H9 (cell line): ENCODE data around the gene RSU1. TPM values are rescaled to one million over a fixed set of nuclear protein-coding genes. Genes with fewer than 3 reads are reported as not detected.

Experiments used
- DNase-seq: peaks from one replicate; pipeline ENCODE4 v3.0.0-alpha.2; 2017
- H2AFZ ChIP-seq: one replicate; pipeline ENCODE4 v1.6.1; 2013; ENCODE audit warnings: mild to moderate bottlenecking, low read length, control low read depth, moderate library complexity
- H2AK5ac ChIP-seq: 2 replicates; pipeline ENCODE4 v1.6.1; 2013; ENCODE audit warnings: low read length, control low read depth, mixed read lengths; ENCODE audit not compliant: insufficient read length
- H2BK120ac ChIP-seq: one replicate; pipeline ENCODE4 v1.6.1; 2013; ENCODE audit warnings: low read depth, mild to moderate bottlenecking, low read length, control low read depth, inconsistent platforms; ENCODE audit not compliant: poor library complexity, severe bottlenecking
- H2BK12ac ChIP-seq: 2 replicates; pipeline ENCODE4 v1.6.1; 2013; ENCODE audit warnings: low read length, control low read depth, mixed read lengths, low read depth; ENCODE audit not compliant: insufficient read length
- H2BK15ac ChIP-seq: 2 replicates; pipeline ENCODE4 v1.6.1; 2013; ENCODE audit warnings: low read depth, low read length, control low read depth
- H2BK20ac ChIP-seq: one replicate; pipeline ENCODE4 v1.6.1; 2013; ENCODE audit warnings: low read depth, mild to moderate bottlenecking, low read length, control low read depth, inconsistent platforms; ENCODE audit not compliant: poor library complexity, severe bottlenecking
- H2BK5ac ChIP-seq: 2 replicates; pipeline ENCODE4 v1.6.1; 2013; ENCODE audit warnings: low read length, control low read depth, mixed read lengths; ENCODE audit not compliant: insufficient read length
- H3K14ac ChIP-seq: 2 replicates; pipeline ENCODE4 v1.6.1; 2013; ENCODE audit warnings: low read length, control low read depth; ENCODE audit not compliant: insufficient read depth
- H3K18ac ChIP-seq: 2 replicates; pipeline ENCODE4 v1.6.1; 2013; ENCODE audit warnings: low read depth, mild to moderate bottlenecking, mixed read lengths, low read length, control low read depth; ENCODE audit not compliant: insufficient read length
- H3K23ac ChIP-seq: 2 replicates; pipeline ENCODE4 v1.6.1; 2013; ENCODE audit warnings: low read length, control low read depth, mixed read lengths, low read depth; ENCODE audit not compliant: insufficient read length
- H3K23me2 ChIP-seq: 2 replicates; pipeline ENCODE4 v1.6.1; 2013; ENCODE audit warnings: low read depth, mild to moderate bottlenecking, mixed read lengths, low read length, control low read depth; ENCODE audit not compliant: insufficient read length, poor library complexity, severe bottlenecking
- H3K27ac ChIP-seq: 2 replicates; pipeline ENCODE4 v1.5.1; 2013; ENCODE audit warnings: low read length, control low read depth, mixed read lengths, low read depth; ENCODE audit not compliant: insufficient read length
- H3K27me3 ChIP-seq: 2 replicates; pipeline ENCODE4 v1.6.1; 2013; ENCODE audit warnings: low read length, control low read depth, inconsistent platforms; ENCODE audit not compliant: insufficient read depth
- H3K4ac ChIP-seq: 2 replicates; pipeline ENCODE4 v1.6.1; 2013; ENCODE audit warnings: low read depth, mild to moderate bottlenecking, control low read depth, inconsistent platforms, low read length, moderate library complexity
- H3K4me1 ChIP-seq: 2 replicates; pipeline ENCODE4 v1.6.1; 2013; ENCODE audit warnings: low read length, control low read depth, inconsistent platforms; ENCODE audit not compliant: insufficient read depth
- H3K4me2 ChIP-seq: 2 replicates; pipeline ENCODE4 v1.6.1; 2013; ENCODE audit warnings: low read length, control low read depth, mixed read lengths; ENCODE audit not compliant: insufficient read length, insufficient read depth
- H3K56ac ChIP-seq: 2 replicates; pipeline ENCODE4 v1.6.1; 2013; ENCODE audit warnings: low read depth, mild to moderate bottlenecking, mixed read lengths, low read length, control low read depth; ENCODE audit not compliant: insufficient read length
- H3K79me1 ChIP-seq: 2 replicates; pipeline ENCODE4 v1.6.1; 2013; ENCODE audit warnings: low read depth, mild to moderate bottlenecking, moderate library complexity, low read length, control low read depth, inconsistent platforms; ENCODE audit not compliant: insufficient read depth, poor library complexity, severe bottlenecking
- H3K79me2 ChIP-seq: 2 replicates; pipeline ENCODE4 v1.6.1; 2013; ENCODE audit warnings: low read length, control low read depth, inconsistent platforms; ENCODE audit not compliant: insufficient read depth
- H3K9ac ChIP-seq: 2 replicates; pipeline ENCODE4 v1.6.1; 2013; ENCODE audit warnings: low read length, control low read depth, mixed read lengths; ENCODE audit not compliant: insufficient read length; ENCODE audit errors: extremely low read depth
- H3K9me3 ChIP-seq: one replicate; pipeline ENCODE4 v1.6.1; 2013; ENCODE audit warnings: low read depth, low read length, inconsistent platforms; ENCODE audit not compliant: control insufficient read depth
- H3T11ph ChIP-seq: one replicate; pipeline ENCODE4 v1.6.1; 2013; ENCODE audit warnings: mild to moderate bottlenecking, low read length, control low read depth, inconsistent platforms
- H4K20me1 ChIP-seq: one replicate; pipeline ENCODE4 v1.6.1; 2013; ENCODE audit not compliant: control insufficient read depth, insufficient read length, insufficient read depth
- H4K5ac ChIP-seq: 2 replicates; pipeline ENCODE4 v1.6.1; 2013; ENCODE audit warnings: low read depth, mild to moderate bottlenecking, mixed read lengths, low read length, control low read depth; ENCODE audit not compliant: insufficient read length
- H4K8ac ChIP-seq: replicated peaks from 2 replicates; pipeline ENCODE4 v1.6.1; 2013; ENCODE audit warnings: low read length, control low read depth, mixed read lengths, low read depth; ENCODE audit not compliant: insufficient read length
- H4K91ac ChIP-seq: 2 replicates; pipeline ENCODE4 v1.6.1; 2013; ENCODE audit warnings: low read depth, mild to moderate bottlenecking, moderate library complexity, mixed read lengths, low read length, control low read depth; ENCODE audit not compliant: insufficient read length
- H3K27ac Mint-ChIP-seq, 3 experiments: 2 replicates in 2 of 3; 3 replicates in 1 of 3; pipeline ENCODE4 v1.8.0; 2020 to 2021; ENCODE audit warnings: mixed read lengths in 3 of 3, mild to moderate bottlenecking in 1 of 3, moderate library complexity in 1 of 3
- H3K27me3 Mint-ChIP-seq: 2 replicates; pipeline ENCODE4 v1.8.0; 2021; ENCODE audit warnings: low read depth, mild to moderate bottlenecking, moderate library complexity, mixed read lengths
- H3K36me3 Mint-ChIP-seq, 3 experiments: 2 replicates in 2 of 3; 3 replicates in 1 of 3; pipeline ENCODE4 v1.8.0; 2020 to 2021; ENCODE audit warnings: low read depth in 3 of 3, mixed read lengths in 3 of 3; ENCODE audit not compliant: insufficient read depth in 1 of 3
- H3K4me1 Mint-ChIP-seq, 2 experiments: 2 replicates each; pipeline ENCODE4 v1.8.0; 2020; ENCODE audit warnings: mixed read lengths in 2 of 2
- H3K4me3 Mint-ChIP-seq, 2 experiments: 2 replicates in 1 of 2; 3 replicates in 1 of 2; pipeline ENCODE4 v1.8.0; 2020 to 2021; ENCODE audit warnings: mild to moderate bottlenecking in 2 of 2, mixed read lengths in 2 of 2, moderate library complexity in 1 of 2
- H3K9me3 Mint-ChIP-seq, 2 experiments: 2 replicates in 1 of 2; 3 replicates in 1 of 2; pipeline ENCODE4 v1.8.0; 2020; ENCODE audit warnings: mild to moderate bottlenecking in 2 of 2, mixed read lengths in 2 of 2, moderate library complexity in 1 of 2
- CTCF ChIP-seq: fragments of 200-600 bp; sonication (generic); conservative IDR thresholded peaks from 3 replicates; pipeline ENCODE4 v1.8.0; 2021; ENCODE audit warnings: antibody characterized with exemption, mild to moderate bottlenecking
- WGBS: extraction: QIAGEN DNeasy Blood & Tissue Kit; methylation state at CpG from one replicate; pipeline ENCODE4 v1.1.7; 2013; ENCODE audit warnings: missing lambda C conversion rate, low lambda C conversion rate, mixed read lengths; ENCODE audit not compliant: insufficient read length; ENCODE audit errors: extremely low coverage; 5-methylcytosine and 5-hydroxymethylcytosine counted together
- total RNA-seq: library from RNA; stranded (reverse); gene quantifications from 2 replicates; pipeline ENCODE4 v1.2.1, GENCODE V29; 2021

Gene RSU1
- total RNA-seq, 1 experiment from 2014 or later, result 59.4 TPM

GRCh38 chr10:16746856-16747255 lies 70.4 kb downstream of the RSU1 start:
- H4K8ac ChIP-seq, result no peak overlapping the region
- no peak overlapping the region for H3K4me3 Mint-ChIP-seq
- H3K56ac ChIP-seq, result no peak overlapping the region
- H2BK5ac ChIP-seq, result no peak overlapping the region
- H3T11ph ChIP-seq, result no peak overlapping the region
- no peak overlapping the region for H2AFZ ChIP-seq
- H3K79me2 ChIP-seq, result no peaks in the 10 kb centered on the region
- DNase-seq, result no peak
- no CpG with 5 or more reads among the region's 6 CpGs for WGBS
- H4K20me1 ChIP-seq, result no peaks in the 10 kb centered on the region
- no peaks in the 10 kb centered on the region for H3K9me3 Mint-ChIP-seq
- H3K18ac ChIP-seq, result no peak overlapping the region
- H2AK5ac ChIP-seq, result no peak overlapping the region
- no peak for TF ChIP-seq CTCF
- H3K27ac Mint-ChIP-seq, result peak overlapping the region in 1 of 3 experiments; percentile 2; a peak in 2 of 7 replicates
- no peak overlapping the region for H2BK120ac ChIP-seq
- H3K4me1 ChIP-seq, result no peaks in the 10 kb centered on the region; the same call in 1 of the 2 replicates
- no peak overlapping the region for H3K9ac ChIP-seq
- no peak overlapping the region for H3K4ac ChIP-seq
- H3K79me1 ChIP-seq, result no peaks in the 10 kb centered on the region
- no peaks in the 10 kb centered on the region for H3K27me3 Mint-ChIP-seq
- no peak overlapping the region for H3K14ac ChIP-seq
- H3K9me3 ChIP-seq, result no peaks in the 10 kb centered on the region
- no peak overlapping the region for H2BK20ac ChIP-seq
- H2BK12ac ChIP-seq, result no peak overlapping the region
- H3K4me2 ChIP-seq, result no peak overlapping the region
- no peaks in the 10 kb centered on the region for H3K23me2 ChIP-seq
- H3K27ac ChIP-seq, result no peak overlapping the region
- H2BK15ac ChIP-seq, result no peak overlapping the region
- H3K23ac ChIP-seq, result no peak overlapping the region
- H3K4me1 Mint-ChIP-seq, result peaks cover 0 to 7% of the 10 kb centered on the region in 2 experiments; a peak in 1 of 4 replicates
- no peak overlapping the region for H4K5ac ChIP-seq
- H3K36me3 Mint-ChIP-seq, result peaks cover 3 to 15% (median 6%) of the 10 kb centered on the region in 3 experiments; a peak in 6 of 7 replicates
- no peak overlapping the region for H4K91ac ChIP-seq
- H3K27me3 ChIP-seq, result no peaks in the 10 kb centered on the region
